H9 (cell line): Measurements from ENCODE around the gene FILIP1. TPM values are rescaled to one million over a fixed set of nuclear protein-coding genes. Genes with fewer than 3 reads are reported as not detected.

Experiments used
- DNase-seq: peaks from one replicate; pipeline ENCODE4 v3.0.0-alpha.2; 2017
- H2AFZ ChIP-seq: one replicate; pipeline ENCODE4 v1.6.1; 2013; ENCODE audit warnings: mild to moderate bottlenecking, low read length, control low read depth, moderate library complexity
- H2AK5ac ChIP-seq: 2 replicates; pipeline ENCODE4 v1.6.1; 2013; ENCODE audit warnings: low read length, control low read depth, mixed read lengths; ENCODE audit not compliant: insufficient read length
- H2BK120ac ChIP-seq: one replicate; pipeline ENCODE4 v1.6.1; 2013; ENCODE audit warnings: low read depth, mild to moderate bottlenecking, low read length, control low read depth, inconsistent platforms; ENCODE audit not compliant: poor library complexity, severe bottlenecking
- H2BK12ac ChIP-seq: 2 replicates; pipeline ENCODE4 v1.6.1; 2013; ENCODE audit warnings: low read length, control low read depth, mixed read lengths, low read depth; ENCODE audit not compliant: insufficient read length
- H2BK15ac ChIP-seq: 2 replicates; pipeline ENCODE4 v1.6.1; 2013; ENCODE audit warnings: low read depth, low read length, control low read depth
- H2BK20ac ChIP-seq: one replicate; pipeline ENCODE4 v1.6.1; 2013; ENCODE audit warnings: low read depth, mild to moderate bottlenecking, low read length, control low read depth, inconsistent platforms; ENCODE audit not compliant: poor library complexity, severe bottlenecking
- H2BK5ac ChIP-seq: 2 replicates; pipeline ENCODE4 v1.6.1; 2013; ENCODE audit warnings: low read length, control low read depth, mixed read lengths; ENCODE audit not compliant: insufficient read length
- H3K14ac ChIP-seq: 2 replicates; pipeline ENCODE4 v1.6.1; 2013; ENCODE audit warnings: low read length, control low read depth; ENCODE audit not compliant: insufficient read depth
- H3K18ac ChIP-seq: 2 replicates; pipeline ENCODE4 v1.6.1; 2013; ENCODE audit warnings: low read depth, mild to moderate bottlenecking, mixed read lengths, low read length, control low read depth; ENCODE audit not compliant: insufficient read length
- H3K23ac ChIP-seq: 2 replicates; pipeline ENCODE4 v1.6.1; 2013; ENCODE audit warnings: low read length, control low read depth, mixed read lengths, low read depth; ENCODE audit not compliant: insufficient read length
- H3K23me2 ChIP-seq: 2 replicates; pipeline ENCODE4 v1.6.1; 2013; ENCODE audit warnings: low read depth, mild to moderate bottlenecking, mixed read lengths, low read length, control low read depth; ENCODE audit not compliant: insufficient read length, poor library complexity, severe bottlenecking
- H3K27ac ChIP-seq: 2 replicates; pipeline ENCODE4 v1.5.1; 2013; ENCODE audit warnings: low read length, control low read depth, mixed read lengths, low read depth; ENCODE audit not compliant: insufficient read length
- H3K27me3 ChIP-seq: 2 replicates; pipeline ENCODE4 v1.6.1; 2013; ENCODE audit warnings: low read length, control low read depth, inconsistent platforms; ENCODE audit not compliant: insufficient read depth
- H3K4ac ChIP-seq: 2 replicates; pipeline ENCODE4 v1.6.1; 2013; ENCODE audit warnings: low read depth, mild to moderate bottlenecking, control low read depth, inconsistent platforms, low read length, moderate library complexity
- H3K4me1 ChIP-seq: 2 replicates; pipeline ENCODE4 v1.6.1; 2013; ENCODE audit warnings: low read length, control low read depth, inconsistent platforms; ENCODE audit not compliant: insufficient read depth
- H3K4me2 ChIP-seq: 2 replicates; pipeline ENCODE4 v1.6.1; 2013; ENCODE audit warnings: low read length, control low read depth, mixed read lengths; ENCODE audit not compliant: insufficient read length, insufficient read depth
- H3K56ac ChIP-seq: 2 replicates; pipeline ENCODE4 v1.6.1; 2013; ENCODE audit warnings: low read depth, mild to moderate bottlenecking, mixed read lengths, low read length, control low read depth; ENCODE audit not compliant: insufficient read length
- H3K79me1 ChIP-seq: 2 replicates; pipeline ENCODE4 v1.6.1; 2013; ENCODE audit warnings: low read depth, mild to moderate bottlenecking, moderate library complexity, low read length, control low read depth, inconsistent platforms; ENCODE audit not compliant: insufficient read depth, poor library complexity, severe bottlenecking
- H3K79me2 ChIP-seq: 2 replicates; pipeline ENCODE4 v1.6.1; 2013; ENCODE audit warnings: low read length, control low read depth, inconsistent platforms; ENCODE audit not compliant: insufficient read depth
- H3K9ac ChIP-seq: 2 replicates; pipeline ENCODE4 v1.6.1; 2013; ENCODE audit warnings: low read length, control low read depth, mixed read lengths; ENCODE audit not compliant: insufficient read length; ENCODE audit errors: extremely low read depth
- H3K9me3 ChIP-seq: one replicate; pipeline ENCODE4 v1.6.1; 2013; ENCODE audit warnings: low read depth, low read length, inconsistent platforms; ENCODE audit not compliant: control insufficient read depth
- H3T11ph ChIP-seq: one replicate; pipeline ENCODE4 v1.6.1; 2013; ENCODE audit warnings: mild to moderate bottlenecking, low read length, control low read depth, inconsistent platforms
- H4K20me1 ChIP-seq: one replicate; pipeline ENCODE4 v1.6.1; 2013; ENCODE audit not compliant: control insufficient read depth, insufficient read length, insufficient read depth
- H4K5ac ChIP-seq: 2 replicates; pipeline ENCODE4 v1.6.1; 2013; ENCODE audit warnings: low read depth, mild to moderate bottlenecking, mixed read lengths, low read length, control low read depth; ENCODE audit not compliant: insufficient read length
- H4K8ac ChIP-seq: replicated peaks from 2 replicates; pipeline ENCODE4 v1.6.1; 2013; ENCODE audit warnings: low read length, control low read depth, mixed read lengths, low read depth; ENCODE audit not compliant: insufficient read length
- H4K91ac ChIP-seq: 2 replicates; pipeline ENCODE4 v1.6.1; 2013; ENCODE audit warnings: low read depth, mild to moderate bottlenecking, moderate library complexity, mixed read lengths, low read length, control low read depth; ENCODE audit not compliant: insufficient read length
- H3K27ac Mint-ChIP-seq, 3 experiments: 2 replicates in 2 of 3; 3 replicates in 1 of 3; pipeline ENCODE4 v1.8.0; 2020 to 2021; ENCODE audit warnings: mixed read lengths in 3 of 3, mild to moderate bottlenecking in 1 of 3, moderate library complexity in 1 of 3
- H3K27me3 Mint-ChIP-seq: 2 replicates; pipeline ENCODE4 v1.8.0; 2021; ENCODE audit warnings: low read depth, mild to moderate bottlenecking, moderate library complexity, mixed read lengths
- H3K36me3 Mint-ChIP-seq, 3 experiments: 2 replicates in 2 of 3; 3 replicates in 1 of 3; pipeline ENCODE4 v1.8.0; 2020 to 2021; ENCODE audit warnings: low read depth in 3 of 3, mixed read lengths in 3 of 3; ENCODE audit not compliant: insufficient read depth in 1 of 3
- H3K4me1 Mint-ChIP-seq, 2 experiments: 2 replicates each; pipeline ENCODE4 v1.8.0; 2020; ENCODE audit warnings: mixed read lengths in 2 of 2
- H3K4me3 Mint-ChIP-seq, 2 experiments: 2 replicates in 1 of 2; 3 replicates in 1 of 2; pipeline ENCODE4 v1.8.0; 2020 to 2021; ENCODE audit warnings: mild to moderate bottlenecking in 2 of 2, mixed read lengths in 2 of 2, moderate library complexity in 1 of 2
- H3K9me3 Mint-ChIP-seq, 2 experiments: 2 replicates in 1 of 2; 3 replicates in 1 of 2; pipeline ENCODE4 v1.8.0; 2020; ENCODE audit warnings: mild to moderate bottlenecking in 2 of 2, mixed read lengths in 2 of 2, moderate library complexity in 1 of 2
- CTCF ChIP-seq: fragments of 200-600 bp; sonication (generic); conservative IDR thresholded peaks from 3 replicates; pipeline ENCODE4 v1.8.0; 2021; ENCODE audit warnings: antibody characterized with exemption, mild to moderate bottlenecking
- WGBS: extraction: QIAGEN DNeasy Blood & Tissue Kit; methylation state at CpG from one replicate; pipeline ENCODE4 v1.1.7; 2013; ENCODE audit warnings: missing lambda C conversion rate, low lambda C conversion rate, mixed read lengths; ENCODE audit not compliant: insufficient read length; ENCODE audit errors: extremely low coverage; 5-methylcytosine and 5-hydroxymethylcytosine counted together
- total RNA-seq: library from RNA; stranded (reverse); gene quantifications from 2 replicates; pipeline ENCODE4 v1.2.1, GENCODE V29; 2021

FILIP1 gene
- total RNA-seq, 1 experiment from 2014 or later = 10.5 TPM

GRCh38 chr6:75427329-75427728 is 66.3 kb downstream of the FILIP1 start:
- no peak overlapping the region for H4K91ac ChIP-seq
- no peak overlapping the region for H2AK5ac ChIP-seq
- DNase-seq = no peak
- no peak overlapping the region for H4K8ac ChIP-seq
- no CpG with 5 or more reads among the region's 2 CpGs for WGBS
- H3K56ac ChIP-seq = no peak overlapping the region
- H2BK15ac ChIP-seq = no peak overlapping the region
- H2AFZ ChIP-seq = no peak overlapping the region
- no peak overlapping the region for H2BK20ac ChIP-seq
- no peak overlapping the region for H3K4me2 ChIP-seq
- H3K27me3 ChIP-seq = no peaks in the 10 kb centered on the region
- H3K4ac ChIP-seq = no peak overlapping the region
- no peak overlapping the region for H3K14ac ChIP-seq
- peaks cover 0 to 7% (median 0%) of the 10 kb centered on the region in 3 experiments; a peak in 2 of 7 replicates for H3K36me3 Mint-ChIP-seq
- no peaks in the 10 kb centered on the region for H3K79me1 ChIP-seq
- H2BK5ac ChIP-seq = no peak overlapping the region
- no peaks in the 10 kb centered on the region for H3K4me1 ChIP-seq
- no peak overlapping the region for H3K9ac ChIP-seq
- H3K9me3 Mint-ChIP-seq = peaks cover 0 to 4% of the 10 kb centered on the region in 2 experiments; a peak in 3 of 5 replicates
- H3K18ac ChIP-seq = no peak overlapping the region
- no peak for TF ChIP-seq CTCF
- H3K9me3 ChIP-seq = no peaks in the 10 kb centered on the region
- H3K27me3 Mint-ChIP-seq = no peaks in the 10 kb centered on the region; the same call in 1 of the 2 replicates
- H3K27ac ChIP-seq = no peak overlapping the region
- H4K5ac ChIP-seq = no peak overlapping the region
- H3K4me1 Mint-ChIP-seq = peaks cover 6 to 9% of the 10 kb centered on the region in 2 experiments
- no peak overlapping the region for H3K4me3 Mint-ChIP-seq
- H3T11ph ChIP-seq = no peak overlapping the region
- H2BK12ac ChIP-seq = no peak overlapping the region
- H3K27ac Mint-ChIP-seq = no peak overlapping the region
- H4K20me1 ChIP-seq = no peaks in the 10 kb centered on the region
- no peak overlapping the region for H2BK120ac ChIP-seq
- H3K79me2 ChIP-seq = no peaks in the 10 kb centered on the region
- no peak overlapping the region for H3K23ac ChIP-seq
- no peaks in the 10 kb centered on the region for H3K23me2 ChIP-seq
